ENCODE measurements around the gene PLAC9.

DNA sequence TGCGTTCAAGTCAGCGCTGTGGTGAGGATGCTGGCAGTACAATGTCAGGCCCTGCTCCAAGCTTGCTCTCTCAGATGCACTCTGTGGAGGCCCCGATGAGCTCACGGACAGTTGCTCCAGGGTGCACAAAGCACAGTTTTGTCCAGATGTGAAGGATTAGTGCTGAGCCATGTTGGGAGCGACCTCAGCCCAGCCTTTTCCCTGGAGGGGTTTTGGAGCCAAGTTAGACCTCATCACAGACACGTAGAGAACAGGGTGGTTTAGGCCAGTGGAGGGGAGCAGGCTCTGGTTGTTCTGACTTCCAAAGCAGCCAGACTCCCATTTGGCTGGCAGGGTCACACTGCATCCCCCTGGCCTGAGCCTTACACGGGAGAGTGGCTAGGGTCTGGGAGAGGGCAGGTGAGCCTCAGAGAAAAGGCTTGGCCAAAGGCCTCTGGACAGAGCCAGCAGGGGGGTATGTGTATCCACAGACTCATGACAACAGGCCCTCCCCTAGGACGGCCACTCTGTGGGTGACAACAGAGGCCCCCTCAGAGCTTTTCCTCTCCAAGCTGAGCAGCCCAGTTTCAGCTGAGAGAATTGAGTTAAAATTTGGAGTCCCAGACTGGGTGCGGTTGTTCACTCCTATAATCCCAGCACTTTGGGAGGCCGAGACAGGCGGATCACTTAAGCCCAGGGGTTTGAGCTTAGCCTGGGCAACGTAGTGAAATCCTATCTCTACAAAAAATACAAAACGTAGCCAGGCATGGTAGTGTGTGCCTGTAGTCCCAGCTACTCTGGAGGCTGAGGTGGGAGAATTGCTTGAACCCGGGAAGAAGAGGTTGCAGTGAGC is 4.7 kb downstream of the PLAC9 start:
- no peak for TF ChIP-seq TCF7L2 (IDR thresholded peaks at IDR 0.05; ENCODE audit: borderline replicate concordance, low read depth, low read length)
- TF ChIP-seq, protein P1, sequence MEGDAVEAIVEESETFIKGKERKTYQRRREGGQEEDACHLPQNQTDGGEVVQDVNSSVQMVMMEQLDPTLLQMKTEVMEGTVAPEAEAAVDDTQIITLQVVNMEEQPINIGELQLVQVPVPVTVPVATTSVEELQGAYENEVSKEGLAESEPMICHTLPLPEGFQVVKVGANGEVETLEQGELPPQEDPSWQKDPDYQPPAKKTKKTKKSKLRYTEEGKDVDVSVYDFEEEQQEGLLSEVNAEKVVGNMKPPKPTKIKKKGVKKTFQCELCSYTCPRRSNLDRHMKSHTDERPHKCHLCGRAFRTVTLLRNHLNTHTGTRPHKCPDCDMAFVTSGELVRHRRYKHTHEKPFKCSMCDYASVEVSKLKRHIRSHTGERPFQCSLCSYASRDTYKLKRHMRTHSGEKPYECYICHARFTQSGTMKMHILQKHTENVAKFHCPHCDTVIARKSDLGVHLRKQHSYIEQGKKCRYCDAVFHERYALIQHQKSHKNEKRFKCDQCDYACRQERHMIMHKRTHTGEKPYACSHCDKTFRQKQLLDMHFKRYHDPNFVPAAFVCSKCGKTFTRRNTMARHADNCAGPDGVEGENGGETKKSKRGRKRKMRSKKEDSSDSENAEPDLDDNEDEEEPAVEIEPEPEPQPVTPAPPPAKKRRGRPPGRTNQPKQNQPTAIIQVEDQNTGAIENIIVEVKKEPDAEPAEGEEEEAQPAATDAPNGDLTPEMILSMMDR (tag by site-specific recombination; IDR thresholded peaks at IDR 0.05): no peak
- TF ChIP-seq, protein P2, sequence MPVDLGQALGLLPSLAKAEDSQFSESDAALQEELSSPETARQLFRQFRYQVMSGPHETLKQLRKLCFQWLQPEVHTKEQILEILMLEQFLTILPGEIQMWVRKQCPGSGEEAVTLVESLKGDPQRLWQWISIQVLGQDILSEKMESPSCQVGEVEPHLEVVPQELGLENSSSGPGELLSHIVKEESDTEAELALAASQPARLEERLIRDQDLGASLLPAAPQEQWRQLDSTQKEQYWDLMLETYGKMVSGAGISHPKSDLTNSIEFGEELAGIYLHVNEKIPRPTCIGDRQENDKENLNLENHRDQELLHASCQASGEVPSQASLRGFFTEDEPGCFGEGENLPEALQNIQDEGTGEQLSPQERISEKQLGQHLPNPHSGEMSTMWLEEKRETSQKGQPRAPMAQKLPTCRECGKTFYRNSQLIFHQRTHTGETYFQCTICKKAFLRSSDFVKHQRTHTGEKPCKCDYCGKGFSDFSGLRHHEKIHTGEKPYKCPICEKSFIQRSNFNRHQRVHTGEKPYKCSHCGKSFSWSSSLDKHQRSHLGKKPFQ (tag by site-specific recombination; IDR thresholded peaks at IDR 0.05): no peak
- TF ChIP-seq, protein P3, sequence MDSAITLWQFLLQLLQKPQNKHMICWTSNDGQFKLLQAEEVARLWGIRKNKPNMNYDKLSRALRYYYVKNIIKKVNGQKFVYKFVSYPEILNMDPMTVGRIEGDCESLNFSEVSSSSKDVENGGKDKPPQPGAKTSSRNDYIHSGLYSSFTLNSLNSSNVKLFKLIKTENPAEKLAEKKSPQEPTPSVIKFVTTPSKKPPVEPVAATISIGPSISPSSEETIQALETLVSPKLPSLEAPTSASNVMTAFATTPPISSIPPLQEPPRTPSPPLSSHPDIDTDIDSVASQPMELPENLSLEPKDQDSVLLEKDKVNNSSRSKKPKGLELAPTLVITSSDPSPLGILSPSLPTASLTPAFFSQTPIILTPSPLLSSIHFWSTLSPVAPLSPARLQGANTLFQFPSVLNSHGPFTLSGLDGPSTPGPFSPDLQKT (IDR thresholded peaks at IDR 0.05; ENCODE audit: borderline replicate concordance, low read depth, low read length): no peak
- TF ChIP-seq, protein P4, sequence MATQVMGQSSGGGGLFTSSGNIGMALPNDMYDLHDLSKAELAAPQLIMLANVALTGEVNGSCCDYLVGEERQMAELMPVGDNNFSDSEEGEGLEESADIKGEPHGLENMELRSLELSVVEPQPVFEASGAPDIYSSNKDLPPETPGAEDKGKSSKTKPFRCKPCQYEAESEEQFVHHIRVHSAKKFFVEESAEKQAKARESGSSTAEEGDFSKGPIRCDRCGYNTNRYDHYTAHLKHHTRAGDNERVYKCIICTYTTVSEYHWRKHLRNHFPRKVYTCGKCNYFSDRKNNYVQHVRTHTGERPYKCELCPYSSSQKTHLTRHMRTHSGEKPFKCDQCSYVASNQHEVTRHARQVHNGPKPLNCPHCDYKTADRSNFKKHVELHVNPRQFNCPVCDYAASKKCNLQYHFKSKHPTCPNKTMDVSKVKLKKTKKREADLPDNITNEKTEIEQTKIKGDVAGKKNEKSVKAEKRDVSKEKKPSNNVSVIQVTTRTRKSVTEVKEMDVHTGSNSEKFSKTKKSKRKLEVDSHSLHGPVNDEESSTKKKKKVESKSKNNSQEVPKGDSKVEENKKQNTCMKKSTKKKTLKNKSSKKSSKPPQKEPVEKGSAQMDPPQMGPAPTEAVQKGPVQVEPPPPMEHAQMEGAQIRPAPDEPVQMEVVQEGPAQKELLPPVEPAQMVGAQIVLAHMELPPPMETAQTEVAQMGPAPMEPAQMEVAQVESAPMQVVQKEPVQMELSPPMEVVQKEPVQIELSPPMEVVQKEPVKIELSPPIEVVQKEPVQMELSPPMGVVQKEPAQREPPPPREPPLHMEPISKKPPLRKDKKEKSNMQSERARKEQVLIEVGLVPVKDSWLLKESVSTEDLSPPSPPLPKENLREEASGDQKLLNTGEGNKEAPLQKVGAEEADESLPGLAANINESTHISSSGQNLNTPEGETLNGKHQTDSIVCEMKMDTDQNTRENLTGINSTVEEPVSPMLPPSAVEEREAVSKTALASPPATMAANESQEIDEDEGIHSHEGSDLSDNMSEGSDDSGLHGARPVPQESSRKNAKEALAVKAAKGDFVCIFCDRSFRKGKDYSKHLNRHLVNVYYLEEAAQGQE (tag by site-specific recombination; IDR thresholded peaks at IDR 0.05): no peak
- TF ChIP-seq, protein P5, sequence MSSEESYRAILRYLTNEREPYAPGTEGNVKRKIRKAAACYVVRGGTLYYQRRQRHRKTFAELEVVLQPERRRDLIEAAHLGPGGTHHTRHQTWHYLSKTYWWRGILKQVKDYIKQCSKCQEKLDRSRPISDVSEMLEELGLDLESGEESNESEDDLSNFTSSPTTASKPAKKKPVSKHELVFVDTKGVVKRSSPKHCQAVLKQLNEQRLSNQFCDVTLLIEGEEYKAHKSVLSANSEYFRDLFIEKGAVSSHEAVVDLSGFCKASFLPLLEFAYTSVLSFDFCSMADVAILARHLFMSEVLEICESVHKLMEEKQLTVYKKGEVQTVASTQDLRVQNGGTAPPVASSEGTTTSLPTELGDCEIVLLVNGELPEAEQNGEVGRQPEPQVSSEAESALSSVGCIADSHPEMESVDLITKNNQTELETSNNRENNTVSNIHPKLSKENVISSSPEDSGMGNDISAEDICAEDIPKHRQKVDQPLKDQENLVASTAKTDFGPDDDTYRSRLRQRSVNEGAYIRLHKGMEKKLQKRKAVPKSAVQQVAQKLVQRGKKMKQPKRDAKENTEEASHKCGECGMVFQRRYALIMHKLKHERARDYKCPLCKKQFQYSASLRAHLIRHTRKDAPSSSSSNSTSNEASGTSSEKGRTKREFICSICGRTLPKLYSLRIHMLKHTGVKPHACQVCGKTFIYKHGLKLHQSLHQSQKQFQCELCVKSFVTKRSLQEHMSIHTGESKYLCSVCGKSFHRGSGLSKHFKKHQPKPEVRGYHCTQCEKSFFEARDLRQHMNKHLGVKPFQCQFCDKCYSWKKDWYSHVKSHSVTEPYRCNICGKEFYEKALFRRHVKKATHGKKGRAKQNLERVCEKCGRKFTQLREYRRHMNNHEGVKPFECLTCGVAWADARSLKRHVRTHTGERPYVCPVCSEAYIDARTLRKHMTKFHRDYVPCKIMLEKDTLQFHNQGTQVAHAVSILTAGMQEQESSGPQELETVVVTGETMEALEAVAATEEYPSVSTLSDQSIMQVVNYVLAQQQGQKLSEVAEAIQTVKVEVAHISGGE (tag by site-specific recombination; conservative IDR thresholded peaks at IDR 0.05; ENCODE audit: low read depth): no peak
- TF ChIP-seq RBAK (tag by site-specific recombination; IDR thresholded peaks at IDR 0.05): no peak

Measured in HEK293 (cell line).